HG03571 (cell line): ENCODE results near the gene TAOK3.
"Not testable (repeated sequence)": the region's sequence is repeated elsewhere in the genome, so short reads cannot be mapped to it uniquely, and the experiment has no call there.

Source experiments
- ATAC-seq: cut with Tn5 transposase; IDR thresholded peaks from one replicate; pipeline ENCODE4 v1.9.1; 2021; ENCODE audit not compliant: unreplicated experiment

Gene TAOK3

DNA sequence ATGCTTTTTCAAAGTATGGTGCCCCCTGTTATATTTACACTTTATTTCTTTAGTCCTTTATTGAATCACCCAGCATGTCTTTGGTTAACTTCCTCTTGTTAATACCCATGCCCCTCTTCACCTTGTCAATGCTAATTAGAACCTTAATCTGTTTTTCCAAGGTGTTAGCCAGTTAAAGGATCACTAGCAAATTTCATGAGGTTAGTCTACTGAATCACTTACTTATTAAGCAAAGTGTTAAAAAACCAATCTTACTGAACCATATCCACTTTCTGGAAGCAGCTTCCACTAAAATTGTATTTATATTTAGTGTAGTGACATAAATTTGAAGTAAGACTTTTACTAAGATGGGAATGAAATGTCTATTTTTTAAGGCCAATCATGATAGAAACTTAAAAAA is 27.9 kb downstream of the TAOK3 start:
- no peak for ATAC-seq

DNA sequence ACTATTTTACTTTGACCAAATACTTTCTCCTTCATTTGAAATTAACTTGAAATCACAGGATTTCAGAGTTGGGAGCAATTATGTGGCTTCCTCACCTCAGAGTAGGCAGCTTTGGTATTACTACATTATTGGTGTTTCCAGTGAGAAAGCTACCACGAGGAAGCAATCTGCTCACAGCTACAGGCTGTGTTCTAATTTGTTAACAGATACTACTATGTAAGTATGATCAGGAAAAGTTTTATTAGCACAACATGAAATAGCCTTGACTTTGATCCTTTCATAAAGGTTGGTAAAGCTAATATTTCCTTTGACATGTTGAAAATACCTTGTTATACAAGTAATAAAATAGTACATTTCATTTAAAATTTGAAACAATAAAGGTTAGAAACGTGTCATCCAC is 30.6 kb downstream of the TAOK3 start:
- ATAC-seq: no peak

DNA sequence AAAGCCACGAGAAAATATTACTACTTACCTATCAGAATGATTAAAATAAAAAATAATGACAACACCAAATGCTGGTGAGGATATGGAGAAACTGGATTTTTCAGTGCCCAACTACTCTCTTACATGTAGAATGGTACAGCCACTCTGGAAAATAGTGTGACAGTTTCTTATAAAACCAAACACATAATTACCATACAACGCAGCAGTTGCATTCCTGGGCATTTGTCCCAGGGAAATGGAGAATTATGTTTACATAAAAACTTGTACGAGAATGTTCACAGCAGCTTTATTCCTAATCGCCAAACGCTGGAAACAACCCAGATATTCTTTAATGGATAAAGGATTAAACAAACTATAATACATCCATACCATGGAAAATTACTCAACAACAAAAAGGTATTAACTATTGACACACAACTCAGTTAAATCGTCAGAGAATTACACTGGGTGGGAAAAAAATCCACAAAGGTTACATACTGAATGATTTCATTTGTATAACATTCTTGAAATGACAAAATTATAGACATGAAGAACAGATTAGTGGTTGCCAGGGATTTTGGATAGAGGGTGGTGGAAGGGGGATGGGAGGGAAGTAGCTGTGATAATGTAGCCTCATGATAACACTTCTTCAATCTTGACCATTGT is 35.4 kb downstream of the TAOK3 start:
- no peak for ATAC-seq

DNA sequence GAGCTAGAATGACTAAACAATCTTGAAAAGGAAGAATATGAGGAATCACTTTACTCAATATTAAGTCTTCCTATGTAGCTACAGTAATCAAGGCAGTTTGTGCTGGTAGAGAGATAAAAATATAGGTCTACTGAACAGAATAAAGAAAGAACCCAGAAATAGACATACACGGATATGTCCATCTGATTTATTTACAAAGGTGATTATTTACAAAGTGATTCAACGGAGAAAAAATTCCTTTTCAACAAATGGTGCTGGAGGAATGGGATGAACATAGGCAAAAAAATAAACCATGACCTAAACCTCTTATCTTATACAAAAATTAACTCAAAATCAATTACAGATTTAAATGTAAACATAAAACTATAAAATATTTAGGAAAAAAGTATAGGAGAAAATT is 36.6 kb downstream of the TAOK3 start:
- no peak for ATAC-seq

DNA sequence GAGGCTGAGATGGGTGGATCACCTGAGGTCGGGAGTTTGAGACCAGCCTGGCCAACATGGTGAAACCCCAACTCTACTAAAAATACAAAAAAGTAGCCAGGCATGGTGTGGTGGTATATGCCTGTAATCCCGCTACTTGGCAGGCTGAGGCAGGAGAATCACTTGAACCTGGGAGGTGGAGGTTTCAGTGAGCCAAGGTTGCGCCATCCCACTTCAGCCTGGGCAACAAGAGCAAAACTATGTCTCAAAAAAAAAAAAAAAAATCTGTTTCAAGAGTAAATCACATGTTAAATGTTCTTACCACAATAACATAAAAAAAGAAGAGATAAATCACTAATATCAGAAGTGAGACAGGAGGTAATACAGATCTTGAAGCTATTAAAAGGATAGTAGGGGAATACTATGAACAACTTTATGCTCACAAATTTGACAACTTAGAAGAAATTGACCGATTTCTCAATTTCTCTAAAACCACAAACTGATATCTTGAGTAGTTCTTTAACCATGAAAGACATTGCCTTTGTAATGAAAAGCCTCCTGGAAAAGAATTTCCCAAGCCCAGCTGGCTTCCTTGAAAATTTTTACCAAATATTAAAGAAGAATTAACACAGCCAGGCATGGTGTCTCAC is 37.7 kb downstream of the TAOK3 start:
- ATAC-seq: no peak

DNA sequence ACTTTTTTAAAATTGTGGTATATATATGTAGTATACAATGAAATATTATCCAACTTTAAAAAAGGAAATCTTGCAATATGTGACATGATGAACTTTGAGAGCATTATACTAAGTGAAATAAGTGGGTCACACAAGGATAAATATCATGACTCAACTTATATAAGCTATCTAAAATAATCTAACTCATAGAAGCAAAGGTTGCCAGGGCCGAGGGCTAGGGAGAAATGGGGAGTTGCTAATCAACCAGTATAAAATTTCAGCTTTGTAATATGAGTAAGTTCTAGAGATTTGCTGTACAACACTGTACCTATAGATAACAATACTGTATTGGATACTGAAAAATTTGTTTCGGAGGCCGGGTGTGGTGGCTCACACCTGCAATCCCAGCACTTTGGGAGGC is 38.5 kb downstream of the TAOK3 start:
- no peak for ATAC-seq

DNA sequence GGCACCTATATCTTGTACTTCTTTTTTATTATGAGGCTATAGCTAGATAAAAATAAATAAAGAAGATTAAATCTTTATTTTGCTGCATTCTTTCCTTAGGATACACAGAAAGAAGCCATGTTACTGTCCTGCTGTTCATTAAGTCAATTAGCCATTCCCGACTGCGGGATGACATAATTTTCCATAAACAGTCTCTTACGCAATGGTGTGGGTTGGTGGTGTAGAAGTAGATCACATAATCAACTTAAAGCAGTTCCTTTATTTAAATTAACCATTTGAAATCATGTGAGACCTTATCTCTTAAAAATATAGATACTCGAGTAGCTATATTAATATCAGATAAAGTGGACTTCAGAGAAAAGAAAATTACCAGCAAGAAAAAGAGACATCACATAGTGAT is 40.2 kb downstream of the TAOK3 start:
- no peak for ATAC-seq

DNA sequence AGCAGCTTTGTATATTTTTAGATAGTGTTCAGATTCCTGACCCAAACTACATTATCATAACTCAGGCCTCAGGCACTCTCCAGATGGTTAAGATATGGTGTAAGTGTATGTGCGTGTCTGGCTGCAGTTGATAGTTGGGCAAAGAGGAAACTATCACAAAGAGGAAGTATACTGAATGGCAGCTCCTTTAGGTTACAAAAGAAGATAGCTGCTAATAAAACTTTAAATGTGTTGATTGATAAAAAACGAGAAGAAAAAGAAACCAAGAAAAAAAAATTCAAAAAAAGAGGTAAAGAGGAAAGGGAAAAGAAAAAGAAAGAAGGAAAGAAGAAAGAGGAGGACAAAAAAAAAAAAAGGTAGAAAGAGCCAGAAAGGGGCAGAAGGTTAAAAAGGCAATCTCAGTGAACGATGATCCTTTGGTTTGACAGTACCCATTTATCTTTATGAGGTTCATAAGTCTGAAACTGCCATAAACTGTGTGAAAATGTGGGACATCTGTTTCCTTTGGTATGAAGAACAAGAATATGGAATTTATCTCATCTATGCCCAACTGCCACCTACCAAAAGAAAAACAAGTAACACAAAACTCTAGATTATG is 42.2 kb downstream of the TAOK3 start:
- ATAC-seq: peak; percentile 75

DNA sequence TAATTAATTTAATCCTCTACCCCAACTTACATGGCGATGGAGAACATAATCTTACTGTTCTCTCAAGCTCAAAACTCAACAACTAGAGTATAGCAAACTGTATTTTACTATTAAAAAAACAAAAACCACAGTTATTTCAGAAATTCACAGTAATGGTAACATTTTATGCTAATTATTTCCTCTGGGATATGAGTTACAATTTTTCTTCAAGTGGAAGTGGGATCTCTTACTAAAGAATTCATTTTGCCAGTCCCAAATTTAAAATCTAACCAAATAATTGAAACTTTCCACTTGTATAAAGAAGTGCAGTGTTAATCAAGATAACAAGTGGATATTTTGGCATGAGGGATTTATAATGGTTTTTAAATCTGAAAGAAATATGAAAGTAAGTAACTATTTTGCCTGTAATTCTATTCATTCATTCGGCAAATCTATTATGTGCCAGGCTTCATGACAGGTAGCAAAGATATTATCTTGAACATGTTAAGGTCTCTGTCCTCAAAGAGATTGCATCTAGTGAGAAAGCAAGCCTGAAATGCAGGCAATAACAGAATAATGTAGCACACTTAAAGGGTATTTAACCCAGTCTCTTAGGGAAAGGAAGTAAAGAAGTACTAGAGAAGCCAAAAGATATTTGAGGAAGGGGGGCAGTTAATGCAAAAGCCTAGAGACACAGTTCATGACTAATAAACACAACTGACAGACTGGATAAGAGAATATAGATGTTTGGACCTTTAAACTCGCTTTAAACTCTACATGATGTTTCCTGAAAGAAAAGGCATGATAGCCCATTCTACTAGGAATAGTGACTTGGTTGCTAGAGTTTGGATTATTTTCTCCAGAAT is 44.0 kb downstream of the TAOK3 start:
- no peak for ATAC-seq

DNA sequence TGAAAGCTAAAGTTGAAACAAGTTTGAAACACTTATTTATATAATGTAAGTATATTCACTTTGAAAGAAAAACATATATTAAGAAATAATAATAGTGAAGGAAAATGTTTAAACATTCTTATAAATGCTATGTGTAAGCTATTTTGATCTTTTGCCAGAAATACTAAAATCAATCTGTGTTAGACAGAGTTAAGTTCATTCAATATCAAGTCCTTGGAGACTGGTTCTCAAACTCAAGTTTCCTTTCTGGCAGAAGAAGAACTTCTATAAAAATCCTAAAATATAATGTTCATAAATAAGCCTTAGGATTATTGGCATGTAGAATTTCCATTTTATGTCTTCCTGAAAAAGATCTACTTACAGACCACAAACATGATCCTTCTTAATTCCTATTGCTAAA is 45.3 kb downstream of the TAOK3 start:
- no peak for ATAC-seq

DNA sequence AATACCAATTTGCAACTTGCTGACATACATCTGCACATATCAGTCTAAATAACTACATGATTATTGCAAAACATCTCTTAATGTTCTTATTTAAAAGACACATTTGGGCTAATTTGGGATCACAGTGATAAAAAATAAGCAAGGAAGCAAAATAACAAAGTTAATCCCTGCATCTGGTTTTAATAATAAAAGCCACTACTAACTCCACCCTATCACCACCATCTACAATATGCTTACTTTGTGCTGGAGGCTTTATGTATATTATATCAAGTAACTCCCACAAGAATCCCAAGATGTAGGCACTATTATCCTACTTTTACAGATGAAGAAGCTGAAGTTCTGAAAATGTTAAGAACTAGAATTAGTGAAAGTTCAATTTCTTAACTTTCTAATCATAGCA is 45.7 kb downstream of the TAOK3 start:
- no peak for ATAC-seq

DNA sequence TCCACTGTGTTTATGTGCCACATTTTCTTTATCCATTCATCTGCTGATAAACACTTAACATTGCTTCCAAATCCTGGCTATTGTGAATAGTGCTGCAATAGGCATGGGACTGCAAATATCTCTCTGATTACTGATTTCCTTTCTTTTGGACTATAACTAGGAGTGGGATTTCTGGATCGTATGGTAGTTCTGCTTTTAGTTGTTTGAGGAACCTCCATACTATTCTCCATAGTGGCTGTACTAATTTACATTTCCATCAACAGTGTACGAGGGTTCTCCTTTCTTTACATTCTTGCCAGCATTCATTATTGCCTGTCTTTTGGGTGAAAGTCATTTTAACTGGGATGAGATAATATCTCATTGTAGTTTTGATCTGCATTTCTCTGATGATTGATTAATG is 47.6 kb downstream of the TAOK3 start:
- no peak for ATAC-seq

DNA sequence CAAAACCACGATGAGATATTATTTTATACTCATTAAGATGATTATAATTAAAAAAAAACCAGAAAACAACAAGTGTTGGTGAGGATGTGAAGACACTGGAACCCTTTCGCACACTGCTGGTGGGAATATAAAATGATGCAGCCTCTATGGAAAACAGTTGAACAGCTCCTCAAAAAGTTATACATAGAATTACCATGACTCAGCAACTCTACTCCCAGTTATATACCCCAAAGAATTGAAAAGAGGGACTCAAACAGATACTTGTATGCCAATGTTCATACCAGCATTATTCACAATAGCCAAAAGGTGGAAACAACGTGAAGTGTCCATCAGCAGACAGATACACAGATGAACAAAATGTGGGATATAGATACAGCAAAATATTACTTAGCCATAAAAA is 53.1 kb downstream of the TAOK3 start:
- ATAC-seq: no peak

DNA sequence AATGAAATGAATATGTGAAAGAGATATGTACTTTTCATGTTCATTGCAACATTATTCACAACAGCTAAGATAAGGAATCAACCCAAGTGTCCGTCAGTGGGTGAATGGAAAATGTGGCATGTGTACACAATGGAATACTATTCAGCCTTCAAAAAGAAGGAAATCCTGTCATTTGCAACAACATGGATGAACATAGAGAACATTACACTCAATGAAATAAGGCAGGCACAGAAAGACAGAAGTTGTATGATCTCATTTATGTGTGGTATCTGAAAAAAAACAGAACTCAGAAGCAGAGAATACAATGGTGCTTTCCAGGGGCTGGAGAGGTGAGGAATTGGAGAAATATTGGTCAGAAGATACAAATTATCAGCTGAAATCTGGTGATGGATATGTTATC is 54.0 kb downstream of the TAOK3 start:
- ATAC-seq: no peak

DNA sequence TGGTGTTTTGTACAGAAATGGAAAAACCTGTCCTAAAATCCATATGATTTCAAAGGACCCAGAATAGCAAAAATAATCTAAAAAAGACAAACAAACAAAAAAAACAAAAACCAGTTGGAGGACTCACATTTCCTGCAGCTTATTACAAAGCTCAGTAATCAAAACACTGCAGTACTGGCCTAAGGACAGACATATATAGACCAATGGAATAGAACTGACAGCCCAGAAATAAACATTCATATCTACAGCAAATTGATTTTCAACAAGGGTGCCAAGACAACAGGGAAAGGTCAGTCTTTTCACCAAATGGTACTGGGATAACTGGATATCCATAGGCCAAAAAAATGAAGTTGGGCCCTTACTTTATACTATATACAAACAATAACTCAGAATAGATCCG is 55.0 kb downstream of the TAOK3 start:
- ATAC-seq: no peak

DNA sequence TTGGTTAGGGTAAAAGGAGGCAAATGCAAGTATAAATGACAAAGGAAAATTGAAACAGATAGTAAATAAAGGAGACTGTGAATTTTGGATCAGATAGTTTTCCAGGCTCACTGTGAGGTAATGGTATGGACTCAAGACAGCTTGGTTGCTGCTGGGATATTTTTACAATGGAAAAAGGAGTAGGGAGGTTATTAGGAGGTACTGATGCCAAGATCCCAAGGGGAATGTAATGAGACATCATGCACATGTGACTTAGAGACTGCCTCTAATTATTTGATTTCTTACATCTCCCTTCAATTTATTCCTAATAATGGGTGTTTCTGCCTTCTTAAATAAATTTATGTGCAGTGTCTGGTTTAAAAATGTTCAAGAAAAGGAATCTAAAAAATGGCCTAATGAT is 56.9 kb downstream of the TAOK3 start:
- ATAC-seq: no peak

DNA sequence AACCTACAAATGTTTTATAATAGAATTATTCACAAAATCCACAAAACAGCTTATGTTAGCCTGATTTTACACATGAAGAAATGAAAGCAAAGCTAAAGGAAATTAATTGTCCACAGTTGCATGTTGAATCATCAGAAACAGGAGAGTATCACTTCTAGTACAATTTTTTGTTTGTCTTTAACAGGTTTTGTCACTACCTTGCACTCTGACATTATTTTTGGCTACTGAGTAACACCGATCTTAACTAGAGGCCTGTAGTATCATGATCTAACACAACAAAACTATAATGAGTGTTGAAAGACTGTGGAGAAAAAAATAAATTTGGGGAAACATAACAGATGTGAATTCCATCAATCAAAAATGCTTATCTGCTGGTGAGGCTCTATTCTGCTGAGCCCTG is 60.1 kb downstream of the TAOK3 start:
- peak; percentile 71 for ATAC-seq

DNA sequence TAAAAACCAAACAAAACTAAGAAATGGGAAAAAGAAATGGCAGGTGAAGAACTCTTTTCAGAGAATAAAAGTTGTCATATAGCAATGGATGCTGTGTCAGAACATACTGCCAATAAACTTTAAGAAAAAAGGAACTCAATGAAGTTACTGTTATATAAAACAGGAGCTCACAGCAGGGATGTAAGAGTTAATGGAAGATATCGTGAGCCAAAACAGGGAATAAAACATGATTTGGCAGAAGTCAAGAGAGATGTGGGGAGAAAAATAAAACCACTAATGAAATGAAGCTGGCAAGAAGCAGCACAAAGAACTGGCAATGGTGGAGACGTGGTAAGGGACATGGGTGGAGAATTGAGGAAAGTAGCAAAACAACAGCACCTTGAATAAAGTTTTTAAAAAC is 61.0 kb downstream of the TAOK3 start:
- no peak for ATAC-seq

DNA sequence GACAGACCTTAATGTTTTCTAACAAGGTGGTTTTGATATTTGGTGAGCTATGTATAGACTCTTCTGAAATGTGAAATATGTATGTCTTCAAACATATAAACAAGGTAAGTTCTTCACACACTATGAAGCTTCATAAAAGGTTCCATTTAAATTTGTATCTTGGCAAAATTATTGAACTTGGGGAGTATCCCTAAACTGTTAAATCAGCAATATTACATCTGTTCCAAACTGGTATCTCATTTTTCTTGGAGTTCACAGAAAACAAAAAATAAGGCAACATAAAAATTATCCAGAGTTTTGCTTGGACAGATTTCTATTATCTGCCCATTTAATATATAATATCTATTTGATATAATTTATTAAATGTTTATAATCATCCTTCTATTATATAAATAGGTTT is 62.4 kb downstream of the TAOK3 start:
- ATAC-seq: no peak

DNA sequence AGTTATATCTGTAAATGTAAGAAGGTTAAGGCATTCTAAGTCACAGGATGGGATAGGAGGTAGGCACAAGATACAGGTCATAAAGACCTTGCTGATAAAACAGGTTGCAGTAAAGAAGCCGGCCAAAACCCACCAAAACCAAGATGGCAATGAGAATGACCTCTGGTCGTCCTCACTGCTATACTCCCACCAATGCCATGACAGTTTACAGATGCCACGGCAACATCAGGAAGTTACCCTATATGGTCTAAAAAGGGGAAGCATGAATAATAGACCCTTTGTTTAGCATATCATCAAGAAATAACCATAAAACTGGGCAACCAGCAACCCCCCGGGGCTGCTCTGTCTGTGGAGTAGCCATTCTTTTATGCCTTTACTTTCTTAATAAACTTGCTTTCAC is 64.7 kb downstream of the TAOK3 start:
- not testable (repeated sequence) for ATAC-seq

DNA sequence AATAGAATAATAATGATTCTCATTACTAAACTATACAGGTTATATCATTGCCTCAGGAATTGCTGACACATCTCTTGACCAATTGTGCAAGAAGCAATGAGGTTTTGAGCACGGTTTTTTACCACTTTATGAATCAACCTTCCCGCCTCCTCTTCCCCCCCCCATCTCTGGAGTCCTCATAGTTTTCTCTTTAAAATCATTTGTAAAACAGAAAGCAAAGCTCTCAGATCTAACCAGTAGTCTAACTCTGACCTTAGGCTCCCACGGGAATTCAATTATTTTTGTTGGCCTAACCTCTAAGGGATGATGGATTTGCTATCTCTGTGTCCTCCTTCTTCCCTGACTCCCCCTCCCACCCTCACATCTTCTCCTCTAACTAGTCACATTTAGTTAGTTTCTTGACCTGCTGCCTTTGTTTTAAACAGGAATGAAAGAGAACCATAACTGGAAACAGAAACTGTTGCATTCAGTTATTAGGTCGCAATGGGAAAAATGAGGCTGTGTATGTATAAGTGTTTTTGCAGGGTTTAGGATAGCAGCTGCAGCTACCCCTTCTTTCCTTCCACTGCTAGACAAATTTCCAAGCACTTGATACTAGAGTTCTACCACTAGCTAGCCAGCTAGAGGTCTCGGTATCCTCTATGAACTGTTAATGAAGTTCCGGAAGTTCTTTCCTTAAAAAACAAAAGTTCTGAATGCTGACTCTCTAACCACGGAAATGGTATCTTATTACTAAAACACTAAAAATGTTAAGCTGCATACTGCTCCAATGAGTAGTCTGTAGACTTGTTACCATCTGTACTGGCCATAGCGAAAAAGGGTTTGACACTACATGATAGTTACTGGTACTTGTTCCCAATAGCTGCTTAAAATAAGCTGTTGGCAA is 65.4 kb downstream of the TAOK3 start:
- ATAC-seq: peak; percentile 39
